ENCODE results near the gene HAUS5.

Gene HAUS5

GRCh38 chr19:35621708-35622107, 9.2 kb downstream of the HAUS5 start:
- Histone ChIP-seq H3K79me2 (ENCODE audit: insufficient read depth, low read length) (no peaks in the 10 kb centered on the region), H3K36me3 (ENCODE audit: insufficient read depth, low read length) (peaks cover 33% of the 10 kb centered on the region), H3F3A (ENCODE audit: insufficient read depth, low read length) (no peaks in the 10 kb centered on the region), H3K4me1 (ENCODE audit: insufficient read depth, low read length, severe bottlenecking) (no peaks in the 10 kb centered on the region), H3K27ac (ENCODE audit: low read depth, low read length, poor library complexity, severe bottlenecking) (no peak overlapping the region), H3K9me2 (ENCODE audit: low read depth, low read length) (no peaks in the 10 kb centered on the region), H3K9ac (ENCODE audit: low read length) (no peak overlapping the region), H4K20me1 (ENCODE audit: insufficient read depth, low read length) (no peaks in the 10 kb centered on the region), H3K9me3 (ENCODE audit: low read length) (no peaks in the 10 kb centered on the region), H3K4me2 (ENCODE audit: low read length) (no peak overlapping the region), H3K27me3 (ENCODE audit: insufficient read depth, low read length) (no peaks in the 10 kb centered on the region), H3K4me3 (ENCODE audit: low read depth, low read length, poor library complexity, severe bottlenecking) (no peak overlapping the region), H2AFZ (ENCODE audit: low read length) (no peak overlapping the region)
- TF ChIP-seq CTCF (IDR thresholded peaks at IDR 0.05; ENCODE audit: low read length) (no peak), EZH2 (IDR thresholded peaks at IDR 0.05; ENCODE audit: borderline replicate concordance, low read length) (no peak)

GRCh38 chr19:35622750-35623149, 10.2 kb downstream of the HAUS5 start:
- peaks cover under 1% of the 10 kb centered on the region for H3K4me1 ChIP-seq (ENCODE audit: insufficient read depth, low read length, severe bottlenecking)
- H3K27me3 ChIP-seq (ENCODE audit: insufficient read depth, low read length) = no peaks in the 10 kb centered on the region
- H2AFZ ChIP-seq (ENCODE audit: low read length) = no peak overlapping the region
- no peak overlapping the region for H3K9ac ChIP-seq (ENCODE audit: low read length)
- H3K79me2 ChIP-seq (ENCODE audit: insufficient read depth, low read length) = no peaks in the 10 kb centered on the region
- H3K4me3 ChIP-seq (ENCODE audit: low read depth, low read length, poor library complexity, severe bottlenecking) = no peak overlapping the region
- H3F3A ChIP-seq (ENCODE audit: insufficient read depth, low read length) = no peaks in the 10 kb centered on the region
- no peak overlapping the region for H3K4me2 ChIP-seq (ENCODE audit: low read length)
- H4K20me1 ChIP-seq (ENCODE audit: insufficient read depth, low read length) = no peaks in the 10 kb centered on the region
- H3K27ac ChIP-seq (ENCODE audit: low read depth, low read length, poor library complexity, severe bottlenecking) = no peak overlapping the region
- no peaks in the 10 kb centered on the region for H3K9me2 ChIP-seq (ENCODE audit: low read depth, low read length)
- H3K9me3 ChIP-seq (ENCODE audit: low read length) = no peaks in the 10 kb centered on the region
- no peak for TF ChIP-seq CTCF (IDR thresholded peaks at IDR 0.05; ENCODE audit: low read length)
- TF ChIP-seq EZH2 (IDR thresholded peaks at IDR 0.05; ENCODE audit: borderline replicate concordance, low read length) = no peak
- peaks cover 23% of the 10 kb centered on the region for H3K36me3 ChIP-seq (ENCODE audit: insufficient read depth, low read length)

- Histone ChIP-seq H3K36me3 (ENCODE audit: insufficient read depth, low read length) (peaks cover 16% of the 10 kb centered on the region), H3F3A (ENCODE audit: insufficient read depth, low read length) (no peaks in the 10 kb centered on the region), H2AFZ (ENCODE audit: low read length) (no peak overlapping the region), H3K4me2 (ENCODE audit: low read length) (no peak overlapping the region), H3K4me3 (ENCODE audit: low read depth, low read length, poor library complexity, severe bottlenecking) (no peak overlapping the region), H3K27ac (ENCODE audit: low read depth, low read length, poor library complexity, severe bottlenecking) (no peak overlapping the region), H3K4me1 (ENCODE audit: insufficient read depth, low read length, severe bottlenecking) (peaks cover 8% of the 10 kb centered on the region), H3K9ac (ENCODE audit: low read length) (no peak overlapping the region), H4K20me1 (ENCODE audit: insufficient read depth, low read length) (no peaks in the 10 kb centered on the region), H3K9me2 (ENCODE audit: low read depth, low read length) (no peaks in the 10 kb centered on the region), H3K79me2 (ENCODE audit: insufficient read depth, low read length) (no peaks in the 10 kb centered on the region), H3K9me3 (ENCODE audit: low read length) (no peaks in the 10 kb centered on the region), H3K27me3 (ENCODE audit: insufficient read depth, low read length) (no peaks in the 10 kb centered on the region)
- TF ChIP-seq EZH2 (IDR thresholded peaks at IDR 0.05; ENCODE audit: borderline replicate concordance, low read length) (no peak), CTCF (IDR thresholded peaks at IDR 0.05; ENCODE audit: low read length) (no peak)
These were observed 10.9 kb downstream of the HAUS5 start for GRCh38 chr19:35623327-35624010.

Data from OCI-LY1 (cell line).